Gastrocnemius medialis (tissue), 4 donors: ENCODE data around the gene VTI1B.

Experiments used
- POLR2A ChIP-seq, 2 donors: fragments of 450-650 bp; IDR thresholded peaks; one replicate each; pipeline ENCODE4 v1.6.1; 2017; ENCODE audit warnings: antibody characterized with exemption in 2 of 2, mild to moderate bottlenecking in 2 of 2, moderate library complexity in 2 of 2
- TF ChIP-seq, protein P1 (sequence below), 5 experiments: fragments of 450-650 bp in 3 of 5; fragments of 200-600 bp in 2 of 5; sonication (generic) in 2 of 5; IDR thresholded peaks in 4 of 5; conservative IDR thresholded peaks in 1 of 5; 1 replicate in 4 of 5; 2 replicates in 1 of 5; pipeline ENCODE4 v1.5.1; 2016 to 2019; ENCODE audit warnings: antibody characterized with exemption in 5 of 5, mild to moderate bottlenecking in 3 of 5, moderate library complexity in 3 of 5

DNA sequence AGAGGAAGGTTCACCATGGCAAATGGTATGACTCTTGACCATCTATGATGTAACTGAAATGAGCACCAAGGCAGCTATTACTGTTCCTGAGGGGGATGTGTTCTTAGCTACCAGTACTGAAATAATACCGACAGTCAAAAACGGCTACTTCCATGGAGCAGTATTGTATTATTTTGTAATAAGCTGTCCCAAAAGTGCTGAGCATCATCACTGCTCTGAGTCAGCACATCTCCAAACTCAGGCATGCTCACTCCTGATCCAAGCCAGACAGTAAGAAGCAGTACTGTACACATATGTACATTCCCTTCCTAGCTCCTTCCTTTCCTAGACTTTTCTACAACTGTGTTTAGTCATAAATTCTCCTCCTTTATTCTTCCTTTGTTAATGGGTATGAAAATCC lies 8.6 kb downstream of the VTI1B start:
- TF ChIP-seq, protein P1, sequence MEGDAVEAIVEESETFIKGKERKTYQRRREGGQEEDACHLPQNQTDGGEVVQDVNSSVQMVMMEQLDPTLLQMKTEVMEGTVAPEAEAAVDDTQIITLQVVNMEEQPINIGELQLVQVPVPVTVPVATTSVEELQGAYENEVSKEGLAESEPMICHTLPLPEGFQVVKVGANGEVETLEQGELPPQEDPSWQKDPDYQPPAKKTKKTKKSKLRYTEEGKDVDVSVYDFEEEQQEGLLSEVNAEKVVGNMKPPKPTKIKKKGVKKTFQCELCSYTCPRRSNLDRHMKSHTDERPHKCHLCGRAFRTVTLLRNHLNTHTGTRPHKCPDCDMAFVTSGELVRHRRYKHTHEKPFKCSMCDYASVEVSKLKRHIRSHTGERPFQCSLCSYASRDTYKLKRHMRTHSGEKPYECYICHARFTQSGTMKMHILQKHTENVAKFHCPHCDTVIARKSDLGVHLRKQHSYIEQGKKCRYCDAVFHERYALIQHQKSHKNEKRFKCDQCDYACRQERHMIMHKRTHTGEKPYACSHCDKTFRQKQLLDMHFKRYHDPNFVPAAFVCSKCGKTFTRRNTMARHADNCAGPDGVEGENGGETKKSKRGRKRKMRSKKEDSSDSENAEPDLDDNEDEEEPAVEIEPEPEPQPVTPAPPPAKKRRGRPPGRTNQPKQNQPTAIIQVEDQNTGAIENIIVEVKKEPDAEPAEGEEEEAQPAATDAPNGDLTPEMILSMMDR (IDR thresholded peaks at IDR 0.05 in 4 of 5, conservative IDR thresholded peaks at IDR 0.05 in 1 of 5), result no peak
- no peak for TF ChIP-seq POLR2A (IDR thresholded peaks at IDR 0.05)
